SH-SY5Y (cell line): ENCODE results near the gene CCR5AS.

ENCODE experiments used
- GATA2 ChIP-seq: IDR thresholded peaks from 2 replicates; pipeline ENCODE4 v1.6.1; 2011; ENCODE audit warnings: mild to moderate bottlenecking, low read depth, low read length
- GATA3 ChIP-seq: IDR thresholded peaks from 2 replicates; pipeline ENCODE4 v1.6.1; 2011; ENCODE audit warnings: low read depth, mild to moderate bottlenecking, low read length, moderate library complexity

GRCh38 chr3:46448721-46449120 is 41.9 kb upstream of the CCR5AS start:
- TF ChIP-seq GATA2 = no peak
- no peak for TF ChIP-seq GATA3
